HG03575 (cell line): ENCODE data around the gene SNPH.
"Not testable (repeated sequence)": the region's sequence is repeated elsewhere in the genome, so short reads cannot be mapped to it uniquely, and the experiment has no call there.

ENCODE experiments used
- ATAC-seq: cut with Tn5 transposase; IDR thresholded peaks from one replicate; pipeline ENCODE4 v1.9.1; 2021; ENCODE audit not compliant: unreplicated experiment, insufficient number of reproducible peaks, low FRiP score; ENCODE audit errors: extremely low read depth

Gene SNPH, protein sequence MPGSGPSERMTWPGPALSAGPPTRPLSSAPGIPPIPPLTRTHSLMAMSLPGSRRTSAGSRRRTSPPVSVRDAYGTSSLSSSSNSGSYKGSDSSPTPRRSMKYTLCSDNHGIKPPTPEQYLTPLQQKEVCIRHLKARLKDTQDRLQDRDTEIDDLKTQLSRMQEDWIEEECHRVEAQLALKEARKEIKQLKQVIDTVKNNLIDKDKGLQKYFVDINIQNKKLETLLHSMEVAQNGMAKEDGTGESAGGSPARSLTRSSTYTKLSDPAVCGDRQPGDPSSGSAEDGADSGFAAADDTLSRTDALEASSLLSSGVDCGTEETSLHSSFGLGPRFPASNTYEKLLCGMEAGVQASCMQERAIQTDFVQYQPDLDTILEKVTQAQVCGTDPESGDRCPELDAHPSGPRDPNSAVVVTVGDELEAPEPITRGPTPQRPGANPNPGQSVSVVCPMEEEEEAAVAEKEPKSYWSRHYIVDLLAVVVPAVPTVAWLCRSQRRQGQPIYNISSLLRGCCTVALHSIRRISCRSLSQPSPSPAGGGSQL

DNA sequence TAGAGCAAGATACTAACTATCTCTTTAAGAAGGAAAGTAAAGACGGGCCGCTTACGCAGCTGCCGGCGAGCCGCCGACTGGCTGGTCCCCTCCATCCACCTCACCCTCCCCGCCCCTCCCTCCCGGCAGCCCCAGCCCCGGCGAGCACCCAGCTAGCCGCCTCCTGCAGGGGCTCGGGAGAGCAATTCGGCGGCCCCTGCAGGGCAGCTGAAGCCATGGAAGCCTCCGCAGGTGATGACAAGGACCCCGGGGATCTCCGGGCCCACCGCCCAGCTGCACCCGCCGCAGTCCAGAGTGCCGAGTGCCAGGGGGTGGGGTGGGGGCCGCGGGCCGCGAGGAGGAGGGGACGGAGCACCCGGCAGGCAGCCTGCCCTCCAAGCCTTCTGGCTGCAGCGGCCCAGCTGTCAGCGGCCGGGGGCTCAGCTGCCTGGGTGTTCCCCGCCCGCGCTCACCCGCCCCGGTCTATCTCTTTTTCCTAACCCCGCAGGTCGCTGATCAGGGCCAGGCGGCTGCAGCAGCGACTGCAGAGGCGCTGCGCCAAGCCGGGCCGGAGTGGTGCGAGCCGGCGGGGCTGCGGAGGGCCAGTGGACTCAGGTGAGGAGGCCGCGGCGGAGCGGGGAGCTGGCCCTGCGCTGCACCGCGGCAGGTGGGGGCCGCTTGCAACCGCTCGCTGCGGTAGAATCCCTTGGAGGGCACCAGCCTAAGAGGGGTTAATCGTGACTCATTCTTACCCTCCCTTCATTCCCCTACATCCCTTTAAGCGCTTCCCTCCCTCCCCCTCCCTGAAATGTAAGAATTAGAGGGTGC, at the start of gene SNPH:
Gene SNPH (plus strand): TSS at position 128 of the 807 bp plus-strand sequence. CDS start 29,946 bp downstream, outside the sequence.
- ATAC-seq: no peak

DNA sequence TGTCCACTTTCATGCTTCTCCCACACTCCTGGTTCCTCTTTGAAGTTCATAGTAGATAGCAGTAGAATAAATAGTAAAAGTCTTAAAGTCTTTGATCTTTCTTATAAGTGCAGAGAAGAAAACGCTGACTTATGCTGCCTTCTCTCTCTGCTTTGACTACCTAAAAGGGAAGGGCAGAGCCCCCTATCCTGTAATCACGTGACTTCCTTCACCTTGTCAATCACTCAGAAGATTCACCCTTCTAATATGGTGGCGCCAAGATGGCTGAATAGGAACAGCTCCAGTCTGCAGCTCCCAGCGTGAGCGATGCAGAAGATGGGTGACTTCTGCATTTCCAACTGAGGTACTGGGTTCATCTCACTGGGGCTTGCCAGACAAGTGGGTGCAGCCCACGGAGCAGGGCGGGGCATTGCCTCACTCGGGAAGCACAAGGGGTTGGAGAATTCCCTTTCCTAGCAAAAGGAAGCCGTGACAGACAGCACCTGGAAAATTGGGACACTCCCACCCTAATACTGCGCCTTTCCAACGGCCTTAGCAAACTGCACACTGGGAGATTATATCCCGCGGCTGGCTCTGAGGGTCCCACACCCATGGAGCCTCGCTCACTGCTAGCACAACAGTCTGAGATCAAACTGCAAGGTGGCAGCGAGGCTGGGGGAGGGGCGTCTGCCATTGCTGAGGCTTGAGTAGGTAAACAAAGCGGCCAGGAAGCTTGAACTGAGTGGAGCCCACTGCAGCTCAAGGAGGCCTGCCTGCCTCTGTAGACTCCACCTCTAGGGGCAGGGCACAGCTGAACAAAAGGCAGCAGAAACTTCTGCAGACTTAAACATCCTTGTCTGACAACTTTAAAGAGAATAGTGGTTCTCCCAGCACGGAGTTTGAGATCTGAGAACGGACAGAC, 49.3 kb upstream of the SNPH start:
- ATAC-seq: not testable (repeated sequence)

DNA sequence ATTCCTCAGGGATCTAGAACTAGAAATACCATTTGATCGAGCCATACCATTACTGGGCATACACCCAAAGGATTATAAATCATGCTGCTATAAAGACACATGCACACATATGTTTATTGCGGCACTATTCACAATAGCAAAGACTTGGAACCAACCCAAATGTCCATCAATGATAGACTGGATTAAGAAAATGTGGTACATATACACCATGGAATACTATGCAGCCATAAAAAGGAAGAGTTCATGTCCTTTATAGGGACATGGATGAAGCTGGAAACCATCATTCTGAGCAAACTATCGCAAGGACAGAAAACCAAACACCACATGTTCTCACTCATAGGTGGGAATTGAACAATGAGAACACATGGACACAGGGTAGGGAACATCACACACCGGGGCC, 43.3 kb upstream of the SNPH start:
- ATAC-seq: not testable (repeated sequence)

DNA sequence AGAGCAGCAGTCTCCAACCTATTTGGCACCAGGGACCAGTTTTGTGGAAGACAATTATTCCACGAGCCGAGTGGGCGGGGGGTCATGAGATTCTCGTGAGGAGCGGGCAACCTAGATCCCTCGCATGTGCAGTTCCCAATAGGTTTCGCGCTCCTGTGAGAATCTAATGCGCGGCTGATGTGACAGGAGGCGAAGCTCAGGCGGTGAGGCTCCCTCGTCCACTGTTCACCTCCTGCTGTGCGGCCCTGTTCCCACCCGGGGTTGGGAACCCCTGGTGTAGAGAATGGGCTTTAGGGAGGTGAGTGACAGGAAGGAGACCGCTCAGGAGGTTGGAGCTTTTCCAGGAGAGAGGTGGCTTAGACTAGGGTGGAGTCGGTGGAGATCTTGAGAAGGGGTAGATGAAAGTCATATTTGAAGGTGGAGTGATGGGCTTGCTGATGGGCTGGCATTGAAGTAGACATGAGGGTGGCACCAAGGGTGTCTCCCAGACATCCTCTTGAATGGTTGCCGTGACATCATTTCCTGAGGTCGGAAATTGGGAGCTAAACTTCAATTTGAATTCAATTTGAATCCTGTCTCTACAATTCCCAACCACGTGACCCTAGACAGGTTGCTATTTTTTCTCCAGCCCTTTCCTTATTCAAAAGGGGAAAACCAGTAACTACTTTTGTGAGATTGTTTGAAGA, 41.7 kb upstream of the SNPH start:
- ATAC-seq: no peak

DNA sequence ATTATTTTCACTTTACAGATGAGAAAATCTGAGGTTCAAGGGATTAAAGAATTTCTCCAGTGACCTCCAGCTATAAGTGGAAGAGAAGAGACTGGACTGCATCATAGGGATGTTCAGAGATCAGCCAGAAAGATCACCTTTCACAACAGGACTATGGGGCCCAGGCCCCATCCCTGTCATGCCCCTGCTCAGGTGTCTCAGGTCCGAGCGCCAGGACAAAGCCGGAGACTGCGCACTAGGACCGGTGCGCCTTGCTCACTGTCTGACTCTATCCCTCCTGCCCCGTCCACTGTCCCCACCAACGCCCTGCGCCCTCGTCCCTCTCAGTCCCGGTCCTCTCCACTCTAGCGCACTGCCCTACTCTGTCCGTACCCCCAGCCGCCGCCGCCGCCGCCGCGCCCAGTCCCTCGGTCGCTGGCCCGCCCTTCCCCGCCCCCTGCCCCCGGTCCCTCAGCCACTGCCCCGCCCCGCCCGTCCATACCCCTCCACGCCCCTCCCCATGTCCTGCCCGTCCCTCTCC, 40.8 kb upstream of the SNPH start:
- no peak for ATAC-seq

DNA sequence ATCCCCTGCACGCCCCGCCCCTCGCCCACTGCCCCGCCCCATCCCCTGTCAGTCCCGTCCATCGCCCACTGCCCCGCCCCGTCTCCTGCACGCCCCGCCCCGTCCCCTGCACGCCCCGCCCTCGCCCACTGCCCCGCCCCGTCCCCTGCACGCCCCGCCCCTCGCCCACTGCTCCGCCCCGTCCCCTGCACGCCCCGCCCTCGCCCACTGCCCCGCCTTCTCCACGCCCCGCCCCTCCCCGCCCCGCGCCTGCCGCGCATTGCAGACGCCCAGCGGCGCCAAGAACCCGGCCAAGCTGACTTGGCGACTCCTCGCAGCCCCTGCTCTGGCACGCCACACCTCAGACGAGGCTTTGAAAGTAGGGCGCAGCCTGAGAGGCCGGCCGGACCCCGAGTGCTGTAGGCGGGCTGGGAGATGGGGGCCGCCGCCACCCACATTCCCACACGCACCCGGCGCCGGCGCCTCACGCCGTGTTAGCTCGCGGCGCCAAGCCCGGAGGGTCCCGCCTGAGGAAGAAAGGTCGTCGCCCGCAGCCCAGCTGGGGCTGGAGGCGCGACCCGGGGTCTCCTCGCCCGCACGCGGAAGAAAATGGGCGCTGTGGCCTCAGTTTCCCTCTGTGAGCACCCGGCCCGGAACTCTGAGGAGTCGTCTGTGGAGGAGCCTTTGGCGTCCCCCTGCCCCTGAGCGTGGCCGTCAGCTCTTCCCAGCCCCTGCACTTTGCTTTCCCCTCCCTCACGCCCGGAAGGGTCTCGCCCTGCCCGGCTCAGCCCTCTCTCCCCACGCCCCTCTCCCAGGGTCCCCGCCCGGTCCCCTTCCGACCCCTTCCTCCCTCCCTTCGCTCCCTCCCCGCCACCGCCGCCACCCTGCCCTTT, 40.1 kb upstream of the SNPH start, which contains the start of gene RAD21L1:
Gene RAD21L1 (plus strand): TSS at position 262 of the 872 bp plus-strand sequence. CDS start 2,410 bp downstream, outside the sequence.
- no peak for ATAC-seq

DNA sequence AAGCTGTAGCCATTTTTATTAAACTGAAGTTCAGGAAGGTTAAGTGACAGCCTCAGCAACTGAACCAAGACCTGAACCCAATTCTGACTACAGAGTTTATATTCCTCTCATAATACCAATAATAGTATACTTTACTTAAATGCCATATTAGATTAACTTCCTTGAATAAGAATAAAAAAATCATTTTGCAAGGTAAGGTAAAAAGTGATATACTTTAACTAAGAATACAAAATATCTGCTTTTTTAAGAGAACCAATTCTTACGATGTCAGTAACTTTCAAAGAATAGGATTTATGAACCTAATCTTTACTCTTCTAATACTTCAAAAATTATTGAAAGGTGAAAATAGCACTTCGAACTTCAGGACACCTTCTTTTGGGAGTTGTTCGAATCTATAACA, 36.6 kb upstream of the SNPH start:
- ATAC-seq: no peak

DNA sequence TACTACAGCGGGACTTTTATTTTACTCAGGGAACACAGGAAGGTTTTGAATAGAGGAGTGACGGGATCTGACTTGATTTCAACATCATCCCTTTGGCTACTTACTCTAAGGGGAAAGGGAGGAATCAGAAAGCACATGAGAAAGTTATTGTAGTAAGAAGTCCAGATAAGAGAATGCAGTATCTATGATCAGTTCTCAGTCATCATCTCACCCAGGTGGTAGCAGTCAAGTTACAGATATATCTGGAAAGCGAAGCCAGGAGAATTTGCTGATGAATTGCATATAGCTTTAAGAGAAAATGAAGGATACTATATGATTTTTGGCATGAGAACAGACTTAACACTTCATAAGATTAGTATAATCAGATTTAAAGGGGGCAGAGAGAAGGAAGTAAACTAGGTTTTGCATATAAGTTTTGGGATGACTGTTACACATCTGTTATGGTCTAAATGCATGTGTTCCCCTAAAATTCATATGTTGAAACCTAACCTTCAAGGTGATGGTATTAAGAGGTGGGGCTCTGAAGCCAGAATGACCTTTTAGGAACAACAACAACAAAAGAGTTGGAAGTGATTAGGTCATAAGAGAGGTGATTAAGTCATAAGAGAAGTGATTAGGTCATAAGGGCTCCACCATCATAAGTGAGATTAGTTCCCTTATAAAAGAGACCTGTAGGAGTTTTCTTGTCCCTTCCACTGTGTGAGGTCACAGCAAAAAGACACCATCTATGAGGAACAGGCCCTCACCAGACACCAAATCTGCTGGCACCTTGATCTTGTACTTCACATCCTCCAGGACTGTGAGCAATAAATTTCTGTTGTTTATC, 33.6 kb upstream of the SNPH start:
- ATAC-seq: no peak

DNA sequence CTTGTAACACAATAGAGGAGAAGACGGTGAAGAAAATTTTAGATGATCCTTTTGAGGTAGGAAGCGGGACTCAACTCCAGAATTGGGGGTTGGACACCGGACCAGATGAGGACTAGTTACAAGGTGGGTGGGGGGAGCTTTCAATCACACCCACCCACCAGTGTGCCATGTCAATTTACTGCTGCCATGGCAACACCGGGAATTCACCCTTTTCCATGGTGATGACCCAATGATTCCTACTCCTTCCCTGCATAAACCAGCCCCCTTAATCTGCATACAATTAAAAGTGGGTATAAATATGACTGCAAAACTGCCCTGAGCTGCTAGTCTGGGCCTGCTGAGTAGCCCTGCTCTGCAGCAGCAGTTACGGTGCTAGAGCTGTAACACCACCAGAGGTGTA, 25.5 kb upstream of the SNPH start:
- ATAC-seq: no peak

DNA sequence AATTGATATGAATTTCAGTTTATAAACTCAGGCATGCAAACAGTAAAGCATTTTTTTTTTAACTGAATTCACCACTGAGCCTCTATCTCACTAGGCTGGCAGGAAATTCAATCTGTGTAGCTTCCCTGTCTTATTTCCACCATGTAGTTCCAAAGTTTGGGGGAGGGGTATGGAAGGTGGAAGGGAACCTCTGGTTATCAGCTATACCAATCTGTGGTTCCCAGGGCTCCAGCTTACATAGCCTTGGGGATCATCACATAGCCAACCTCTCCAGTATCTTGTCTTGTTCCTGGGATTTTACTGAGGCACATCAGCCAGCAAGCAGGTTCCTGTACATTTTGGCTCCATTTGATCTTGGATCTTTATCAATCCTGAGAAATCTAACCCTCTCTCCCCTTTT, 24.6 kb upstream of the SNPH start:
- no peak for ATAC-seq

DNA sequence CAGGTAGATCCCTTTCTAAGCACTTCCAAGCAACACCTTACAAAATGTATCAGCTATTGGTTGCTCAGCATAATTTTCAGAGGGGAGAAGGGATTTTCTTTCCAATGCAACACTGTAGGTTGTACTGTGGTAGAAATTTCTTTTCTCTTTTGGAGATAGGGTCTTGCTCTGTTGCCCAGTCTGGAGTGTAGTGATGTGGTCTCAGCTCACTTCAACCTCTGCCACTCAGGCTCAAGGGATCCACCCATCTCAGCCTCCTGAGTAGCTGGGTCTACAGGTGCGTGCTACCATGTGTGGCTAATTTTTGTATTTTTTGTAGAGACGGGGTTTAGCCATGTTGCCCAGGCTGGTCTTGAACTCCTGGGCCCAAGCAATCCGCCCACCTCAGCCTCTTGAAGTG, 24.0 kb upstream of the SNPH start:
- ATAC-seq: no peak

DNA sequence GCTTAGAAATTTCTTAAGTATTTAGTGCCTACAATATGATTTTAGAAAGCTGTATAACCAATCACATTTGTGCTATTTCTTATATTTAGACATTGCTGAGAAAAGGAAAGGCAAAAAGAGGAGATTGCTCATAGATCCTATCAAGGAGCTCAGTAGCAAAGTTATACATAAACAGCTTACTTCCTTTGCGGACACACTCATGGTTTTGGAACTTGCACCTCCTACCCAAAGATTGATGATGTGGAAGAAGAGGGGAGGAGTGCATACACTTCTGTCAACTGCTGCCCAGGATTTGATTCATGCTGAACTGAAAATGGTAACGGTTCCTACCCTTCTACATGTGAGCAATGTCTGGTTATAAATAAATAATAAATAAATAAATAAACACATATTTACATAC, 23.6 kb upstream of the SNPH start:
- no peak for ATAC-seq

DNA sequence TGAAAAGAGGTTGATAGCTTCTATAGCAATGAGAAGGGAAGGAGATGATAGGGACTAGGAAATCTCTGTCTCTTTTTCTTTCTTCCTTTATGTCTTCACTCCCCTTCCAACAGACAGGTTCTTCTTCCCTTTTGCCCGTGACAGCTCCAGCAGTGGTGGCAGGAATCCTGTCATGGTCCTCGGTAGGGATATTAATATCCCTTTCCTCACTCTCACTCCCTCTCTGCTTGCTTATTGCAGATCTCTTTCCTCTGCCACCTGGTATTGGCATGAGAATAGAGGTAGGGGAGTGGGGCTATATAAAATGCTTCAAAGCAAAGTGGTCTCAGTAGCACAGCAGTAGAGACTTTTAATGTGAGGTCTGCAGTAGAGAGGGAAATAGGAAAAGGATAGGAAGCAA, 20.5 kb upstream of the SNPH start:
- ATAC-seq: no peak

DNA sequence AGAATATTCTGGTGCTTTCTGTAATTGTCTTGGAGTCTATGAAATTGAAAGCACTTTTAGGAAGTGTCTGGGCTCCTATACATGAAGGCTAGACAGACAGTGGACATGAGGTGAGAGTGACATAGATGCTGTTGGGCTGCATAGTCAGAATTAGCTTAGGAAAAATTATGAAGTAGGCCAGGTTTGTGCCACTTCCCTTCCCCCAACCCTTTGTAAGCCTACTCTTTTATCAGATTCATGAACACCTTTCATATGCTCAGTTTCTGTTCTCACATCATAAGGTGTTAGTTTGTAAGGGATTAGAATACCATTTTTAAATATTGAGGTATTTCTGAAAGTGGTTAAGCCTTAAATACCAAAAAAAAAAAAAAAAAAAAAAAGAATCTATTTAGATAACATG, 18.4 kb upstream of the SNPH start:
- ATAC-seq: no peak

DNA sequence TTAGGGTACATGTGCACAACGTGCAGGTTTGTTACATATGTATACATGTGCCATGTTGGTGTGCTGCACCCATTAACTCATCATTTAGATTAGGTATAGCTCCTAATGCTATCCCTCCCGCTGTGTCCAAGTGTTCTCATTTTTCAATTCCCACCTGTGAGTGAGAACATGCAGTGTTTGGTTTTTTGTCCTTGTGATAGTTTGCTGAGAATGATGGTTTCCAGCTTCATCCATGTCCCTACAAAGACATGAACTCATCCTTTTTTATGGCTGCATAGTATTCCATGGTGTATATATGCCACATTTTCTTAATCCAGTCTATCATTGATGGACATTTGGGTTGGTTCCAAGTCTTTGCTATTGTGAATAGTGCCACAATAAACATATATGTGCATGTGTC, 15.8 kb upstream of the SNPH start:
- ATAC-seq: not testable (repeated sequence)

DNA sequence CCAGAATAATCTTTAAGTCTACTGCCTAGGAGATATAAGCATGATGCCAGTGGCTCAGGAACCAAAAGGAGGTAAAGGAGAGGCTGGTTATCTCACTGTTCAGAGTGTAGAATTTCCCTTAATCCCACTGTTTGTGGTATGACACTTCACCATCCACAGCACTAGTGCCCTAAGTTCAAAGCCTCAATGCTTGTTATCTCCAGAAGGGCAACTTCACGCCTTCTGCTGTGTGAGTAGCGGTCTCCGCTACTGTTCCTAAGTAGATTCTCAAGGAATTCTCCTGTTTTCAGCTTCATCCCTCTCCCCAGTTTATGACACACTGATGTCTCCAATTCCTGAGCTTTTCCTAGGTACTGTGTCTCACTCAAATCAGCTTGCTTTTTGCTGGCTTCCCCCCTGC, 13.7 kb upstream of the SNPH start:
- no peak for ATAC-seq

DNA sequence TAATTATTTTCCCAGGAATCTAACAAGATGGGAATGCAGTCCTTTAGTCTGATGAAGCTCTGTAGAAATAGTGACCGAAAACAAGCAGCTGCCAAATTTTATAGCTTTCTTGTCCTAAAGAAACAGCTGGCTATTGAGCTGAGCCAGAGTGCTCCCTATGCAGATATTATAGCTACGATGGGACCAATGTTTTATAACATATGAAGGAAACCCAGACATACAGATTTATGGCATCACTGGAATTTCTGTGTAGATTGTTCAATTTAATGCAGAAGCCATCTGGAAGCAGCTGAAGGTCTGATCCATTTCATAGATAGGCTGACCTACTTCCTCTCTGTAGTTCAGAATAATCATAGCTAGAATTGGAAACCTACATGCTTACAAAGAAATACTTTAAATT, 11.8 kb upstream of the SNPH start:
- no peak for ATAC-seq
